ENCODE data around the gene KATNA1. TPM values are rescaled to one million over a fixed set of nuclear protein-coding genes. Genes with fewer than 3 reads are reported as not detected.

KATNA1 gene
- 10 to 100 TPM; 12.6 to 28.1 TPM for total RNA-seq
- polyA plus RNA-seq, result 10 to 100 TPM; 10.5 to 12.3 TPM
- long read RNA-seq, donor 1, transcript KATNA1-203 (11 exons, 1,984 nt), result major isoform, 13 of 15 reads
- long read RNA-seq, donor 1, partial matches to known transcripts, result 0 of 15 reads
- long read RNA-seq, donor 1, other reads (novel, unspliced or antisense), result 0 of 15 reads
- long read RNA-seq, donor 2, partial matches to known transcripts, result 0 of 3 reads
- long read RNA-seq, donor 2, other reads (novel, unspliced or antisense), result 0 of 3 reads
- long read RNA-seq, donor 3, transcript KATNA1-203 (11 exons, 1,984 nt), result major isoform, 6 of 10 reads
- long read RNA-seq, donor 3, partial matches to known transcripts, result 0 of 10 reads
- long read RNA-seq, donor 3, other reads (novel, unspliced or antisense), result 0 of 10 reads
- long read RNA-seq, donor 4, partial matches to known transcripts, result 10 of 12 reads
- long read RNA-seq, donor 4, other reads (novel, unspliced or antisense), result 0 of 12 reads
- long read RNA-seq, donor 5, transcript KATNA1-203 (11 exons, 1,984 nt), result major isoform, 6 of 35 reads
- long read RNA-seq, donor 5, partial matches to known transcripts, result 27 of 35 reads
- long read RNA-seq, donor 5, other reads (novel, unspliced or antisense), result 0 of 35 reads

DNA sequence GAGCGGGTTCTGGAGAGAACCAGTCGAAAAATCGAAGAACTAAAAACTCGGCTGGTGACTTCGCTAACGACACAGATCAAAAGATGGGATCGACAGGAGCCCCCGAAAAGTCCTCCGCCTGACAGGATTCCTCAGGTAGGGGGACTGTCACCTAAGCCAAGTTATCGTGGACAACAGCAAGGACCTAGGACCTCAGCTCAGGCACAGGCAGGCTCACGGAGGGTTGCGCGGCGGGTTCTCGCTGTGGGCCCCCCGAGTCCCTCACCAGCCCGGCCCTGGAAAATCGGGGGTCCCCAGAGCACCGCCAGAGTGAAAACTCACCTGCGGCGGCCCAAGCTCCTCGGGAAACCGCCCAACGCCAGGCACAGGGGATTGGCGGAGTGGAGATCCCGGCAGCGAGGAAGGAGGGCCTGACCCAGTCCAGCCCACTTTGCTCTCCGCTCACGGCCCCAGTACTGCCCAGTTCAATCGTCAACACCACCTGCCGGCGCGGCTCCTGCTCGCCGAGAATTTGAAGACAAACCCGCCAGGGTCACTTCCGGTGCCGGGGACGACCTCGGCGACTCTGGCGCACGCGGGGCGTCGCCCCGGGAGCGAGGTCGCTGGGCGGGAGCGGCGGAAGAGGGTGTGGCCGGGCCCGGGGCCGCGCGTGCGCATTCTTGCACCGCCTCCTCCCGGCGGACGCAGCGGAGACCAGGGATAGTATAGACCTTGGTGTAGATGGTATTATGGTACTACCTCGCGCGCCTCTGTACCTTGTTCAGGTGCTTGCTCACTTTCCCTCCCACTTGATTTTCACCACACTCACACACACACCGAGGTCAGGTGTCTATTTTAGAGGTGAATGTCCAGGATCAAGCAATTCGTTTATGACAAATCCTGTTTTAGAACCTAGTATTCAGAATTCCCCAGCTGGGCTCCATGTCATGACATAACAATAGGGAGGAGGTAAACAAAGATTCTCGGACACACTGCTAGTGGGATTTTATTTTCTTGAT is at the start of gene KATNA1:
Gene KATNA1 (minus strand): TSS at position 567 of the 998 bp plus-strand sequence. CDS start 10,167 bp downstream, outside the sequence.
- DNase-seq, result peak; percentile 82 to 86 (median 86)
- WGBS, 2 donors, result 0 to 1% methylated on average over 68 to 69 of the region's 69 CpGs
- peak within 1 kb of the TSS; percentile 86 for H3K4me3 ChIP-seq

DNA sequence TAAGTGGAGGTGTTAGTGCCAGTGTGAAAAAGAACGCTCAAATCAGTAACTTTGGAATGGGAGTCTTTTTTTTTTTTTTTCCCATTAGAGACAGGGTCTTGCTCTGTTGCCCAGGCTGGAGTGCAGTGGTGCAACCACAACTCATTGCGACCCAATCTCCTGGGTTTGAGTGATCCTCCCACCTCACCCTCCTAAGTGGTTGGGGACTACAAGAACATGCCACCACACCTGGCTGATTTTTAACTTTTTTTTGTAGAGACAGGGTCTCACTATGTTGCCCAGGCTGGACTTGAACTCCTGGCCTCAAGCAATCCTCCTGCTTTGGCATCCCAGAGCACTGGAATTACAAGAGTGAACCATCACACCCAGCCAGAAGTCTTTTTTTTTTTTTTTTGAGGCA is 49.7 kb upstream of the KATNA1 start:
- Histone ChIP-seq H3K9me3 (ENCODE audit: control insufficient read depth in 4 of 4, insufficient read depth in 3 of 4, low read length in 3 of 4) (no peaks in the 10 kb centered on the region), H3K4me1 (ENCODE audit: control insufficient read depth in 5 of 5, insufficient read depth in 5 of 5, low read length in 5 of 5) (peaks cover 0 to 10% (median 0%) of the 10 kb centered on the region in 5 donors), H3K4me3 (no peak overlapping the region), H3K36me3 (ENCODE audit: control insufficient read depth in 4 of 4, insufficient read depth in 4 of 4, low read length in 4 of 4) (peaks cover 0 to 17% (median 6%) of the 10 kb centered on the region in 4 donors), H3K27me3 (ENCODE audit: control insufficient read depth in 3 of 3, insufficient read depth in 3 of 3, low read length in 2 of 3) (no peaks in the 10 kb centered on the region), H3K27ac (ENCODE audit: low read depth in 1 of 2, low read length in 1 of 2) (no peak overlapping the region), H3K9ac (ENCODE audit: insufficient read depth in 1 of 2, low read length in 2 of 2) (no peak overlapping the region)
- DNase-seq (no peak), ATAC-seq (ENCODE audit: insufficient read depth, low FRiP score) (no peak)
- TF ChIP-seq, protein P1, sequence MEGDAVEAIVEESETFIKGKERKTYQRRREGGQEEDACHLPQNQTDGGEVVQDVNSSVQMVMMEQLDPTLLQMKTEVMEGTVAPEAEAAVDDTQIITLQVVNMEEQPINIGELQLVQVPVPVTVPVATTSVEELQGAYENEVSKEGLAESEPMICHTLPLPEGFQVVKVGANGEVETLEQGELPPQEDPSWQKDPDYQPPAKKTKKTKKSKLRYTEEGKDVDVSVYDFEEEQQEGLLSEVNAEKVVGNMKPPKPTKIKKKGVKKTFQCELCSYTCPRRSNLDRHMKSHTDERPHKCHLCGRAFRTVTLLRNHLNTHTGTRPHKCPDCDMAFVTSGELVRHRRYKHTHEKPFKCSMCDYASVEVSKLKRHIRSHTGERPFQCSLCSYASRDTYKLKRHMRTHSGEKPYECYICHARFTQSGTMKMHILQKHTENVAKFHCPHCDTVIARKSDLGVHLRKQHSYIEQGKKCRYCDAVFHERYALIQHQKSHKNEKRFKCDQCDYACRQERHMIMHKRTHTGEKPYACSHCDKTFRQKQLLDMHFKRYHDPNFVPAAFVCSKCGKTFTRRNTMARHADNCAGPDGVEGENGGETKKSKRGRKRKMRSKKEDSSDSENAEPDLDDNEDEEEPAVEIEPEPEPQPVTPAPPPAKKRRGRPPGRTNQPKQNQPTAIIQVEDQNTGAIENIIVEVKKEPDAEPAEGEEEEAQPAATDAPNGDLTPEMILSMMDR (IDR thresholded peaks at IDR 0.05; ENCODE audit: control extremely low read depth, extremely low read depth), result no peak
- 94 to 100% methylated on average over 2 of the region's 2 CpGs for WGBS, 2 donors

More for the DNA sequence above, at the start of gene KATNA1:
- TF ChIP-seq, protein P1 (IDR thresholded peaks at IDR 0.05; ENCODE audit: control extremely low read depth, extremely low read depth), result no peak
- peak within 1 kb of the TSS; percentile 76 to 93 for H3K9ac ChIP-seq (ENCODE audit: insufficient read depth in 1 of 2, low read length in 2 of 2)
- H3K36me3 ChIP-seq (ENCODE audit: control insufficient read depth in 4 of 4, insufficient read depth in 4 of 4, low read length in 4 of 4), result peaks cover 0 to 2% (median 0%) of the 10 kb centered on the region in 4 donors
- ATAC-seq (ENCODE audit: insufficient read depth, low FRiP score), result peak; percentile 97
- H3K9me3 ChIP-seq (ENCODE audit: control insufficient read depth in 4 of 4, insufficient read depth in 3 of 4, low read length in 3 of 4), result no peaks in the 10 kb centered on the region
- no peaks in the 10 kb centered on the region for H3K27me3 ChIP-seq (ENCODE audit: control insufficient read depth in 3 of 3, insufficient read depth in 3 of 3, low read length in 2 of 3)
- H3K4me1 ChIP-seq (ENCODE audit: control insufficient read depth in 5 of 5, insufficient read depth in 5 of 5, low read length in 5 of 5), result peaks cover 0 to 11% (median 0%) of the 10 kb centered on the region in 5 donors
- peak within 1 kb of the TSS; percentile 85 to 95 for H3K27ac ChIP-seq (ENCODE audit: low read depth in 1 of 2, low read length in 1 of 2)

DNA sequence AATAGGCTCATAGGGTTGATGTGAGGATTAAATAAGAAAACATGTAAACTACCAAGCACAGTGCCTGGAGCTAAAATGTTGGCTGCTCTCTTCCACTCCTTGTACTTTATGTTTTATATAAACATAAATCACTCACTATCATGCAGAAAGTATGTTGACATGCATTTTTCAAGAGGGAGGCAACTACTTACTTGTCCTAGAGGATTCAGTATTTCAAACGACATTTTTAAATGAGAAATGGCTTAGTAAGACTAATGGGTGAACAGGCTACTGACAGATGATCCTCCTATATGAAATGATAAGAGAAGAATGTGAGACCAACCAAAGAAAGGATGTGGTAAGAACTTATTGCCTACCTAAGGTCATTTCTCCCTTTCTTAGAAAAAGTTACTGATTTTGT is 48.4 kb upstream of the KATNA1 start:
- Histone ChIP-seq H3K4me1 (ENCODE audit: control insufficient read depth in 5 of 5, insufficient read depth in 5 of 5, low read length in 5 of 5) (peaks cover 0 to 6% (median 0%) of the 10 kb centered on the region in 5 donors), H3K9ac (ENCODE audit: insufficient read depth in 1 of 2, low read length in 2 of 2) (no peak overlapping the region), H3K36me3 (ENCODE audit: control insufficient read depth in 4 of 4, insufficient read depth in 4 of 4, low read length in 4 of 4) (peaks cover 0 to 23% (median 8%) of the 10 kb centered on the region in 4 donors), H3K27me3 (ENCODE audit: control insufficient read depth in 3 of 3, insufficient read depth in 3 of 3, low read length in 2 of 3) (no peaks in the 10 kb centered on the region), H3K4me3 (no peak overlapping the region), H3K9me3 (ENCODE audit: control insufficient read depth in 4 of 4, insufficient read depth in 3 of 4, low read length in 3 of 4) (no peaks in the 10 kb centered on the region), H3K27ac (ENCODE audit: low read depth in 1 of 2, low read length in 1 of 2) (no peak overlapping the region)
- ATAC-seq (ENCODE audit: insufficient read depth, low FRiP score) (no peak), DNase-seq (no peak)
- 45 to 68% methylated on average over 1 of the region's 1 CpG for WGBS, 2 donors
- TF ChIP-seq, protein P1 (IDR thresholded peaks at IDR 0.05; ENCODE audit: control extremely low read depth, extremely low read depth), result no peak

All from lung (tissue), 16 donors.